Measurements from ENCODE around the gene CLCNKA.

DNA sequence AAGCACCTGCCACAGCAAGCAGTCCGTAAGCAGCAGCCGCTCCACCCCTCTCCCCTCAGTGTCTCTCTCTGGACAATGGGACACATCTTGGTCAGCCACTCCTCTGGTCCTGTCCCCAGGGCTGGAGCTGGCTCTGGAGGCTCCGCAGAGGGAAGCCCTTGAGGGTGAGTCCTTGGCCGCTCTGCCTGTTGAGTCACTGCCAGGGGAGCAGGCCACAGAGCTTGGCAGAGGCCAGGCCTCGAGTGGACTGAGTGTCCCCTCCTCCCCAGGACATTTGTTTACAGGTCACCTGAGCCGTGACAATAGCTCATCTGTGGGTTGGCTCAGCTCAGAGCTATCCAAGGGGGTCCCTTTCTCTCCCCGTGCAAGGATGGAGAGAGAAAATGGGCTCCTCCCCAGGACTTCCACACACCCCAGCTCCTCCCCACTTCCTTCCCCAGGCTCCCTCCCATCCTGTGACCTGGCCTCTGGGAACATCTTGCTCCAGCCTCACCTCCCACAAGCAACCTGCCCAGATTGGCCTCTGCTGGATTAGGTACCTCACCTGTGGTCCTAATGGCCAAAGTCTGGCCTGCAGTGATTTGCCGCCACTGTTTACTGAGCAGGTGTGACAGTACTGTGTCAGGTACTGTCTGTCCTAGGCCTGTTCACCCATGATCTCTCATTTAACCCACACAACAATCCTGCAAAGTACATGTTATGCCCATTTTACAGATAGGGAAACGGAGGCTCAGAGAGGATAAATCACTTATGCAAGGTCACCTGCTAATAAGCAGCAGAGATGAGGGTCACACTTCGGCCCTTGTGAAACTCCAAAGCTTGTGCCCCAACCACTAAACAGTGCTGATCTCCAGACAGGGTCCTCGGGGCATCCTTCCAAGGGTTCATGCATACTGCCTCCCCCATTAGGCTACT, 46.8 kb downstream of the CLCNKA start:
- TF ChIP-seq, protein P1, sequence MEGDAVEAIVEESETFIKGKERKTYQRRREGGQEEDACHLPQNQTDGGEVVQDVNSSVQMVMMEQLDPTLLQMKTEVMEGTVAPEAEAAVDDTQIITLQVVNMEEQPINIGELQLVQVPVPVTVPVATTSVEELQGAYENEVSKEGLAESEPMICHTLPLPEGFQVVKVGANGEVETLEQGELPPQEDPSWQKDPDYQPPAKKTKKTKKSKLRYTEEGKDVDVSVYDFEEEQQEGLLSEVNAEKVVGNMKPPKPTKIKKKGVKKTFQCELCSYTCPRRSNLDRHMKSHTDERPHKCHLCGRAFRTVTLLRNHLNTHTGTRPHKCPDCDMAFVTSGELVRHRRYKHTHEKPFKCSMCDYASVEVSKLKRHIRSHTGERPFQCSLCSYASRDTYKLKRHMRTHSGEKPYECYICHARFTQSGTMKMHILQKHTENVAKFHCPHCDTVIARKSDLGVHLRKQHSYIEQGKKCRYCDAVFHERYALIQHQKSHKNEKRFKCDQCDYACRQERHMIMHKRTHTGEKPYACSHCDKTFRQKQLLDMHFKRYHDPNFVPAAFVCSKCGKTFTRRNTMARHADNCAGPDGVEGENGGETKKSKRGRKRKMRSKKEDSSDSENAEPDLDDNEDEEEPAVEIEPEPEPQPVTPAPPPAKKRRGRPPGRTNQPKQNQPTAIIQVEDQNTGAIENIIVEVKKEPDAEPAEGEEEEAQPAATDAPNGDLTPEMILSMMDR (IDR thresholded peaks at IDR 0.05; ENCODE audit: poor library complexity) = no peak
- TF ChIP-seq EZH2 (IDR thresholded peaks at IDR 0.05; ENCODE audit: borderline replicate concordance) = no peak
